Uterine smooth muscle cell (primary cell): Measurements from ENCODE around the gene TTC9. TPM values are rescaled to one million over a fixed set of nuclear protein-coding genes. Genes with fewer than 3 reads are reported as not detected.

Experiments
- total RNA-seq: library from RNA; depleted of rRNA; stranded (reverse); fragments of >200 nt; gene quantifications from 2 replicates; pipeline ENCODE4 v1.2.3, GENCODE V29; 2014

TTC9 gene
- total RNA-seq, result under 0.01 TPM in 2 replicates

GRCh38 chr14:70641548-70642302 lies at the start of gene TTC9:
Gene TTC9 (plus strand): TSS chr14:70641916. CDS start chr14:70642130, 214 bp downstream.

GRCh38 chr14:70600382-70601157 lies 41.1 kb upstream of the TTC9 start, which contains the start of gene MED6:
Gene MED6 (minus strand): TSS chr14:70600655. CDS start chr14:70600637, 18 bp downstream.

Other genes with a start within 250 kb of the TTC9 start
- gene SYNJ2BP, start 224.8 kb upstream of the TTC9 start, total RNA-seq, result 17.2 and 17.3 TPM in 2 replicates
- gene ADAM21, start 189.7 kb upstream of the TTC9 start, total RNA-seq, result 0.25 and 0.33 TPM in 2 replicates
- gene ADAM20, start 106.9 kb upstream of the TTC9 start, total RNA-seq, result 1.00 and 1.1 TPM in 2 replicates
- gene MED6, start 41.3 kb upstream of the TTC9 start, total RNA-seq, result 34.4 and 35.9 TPM in 2 replicates
- gene MAP3K9, start 167.6 kb downstream of the TTC9 start, total RNA-seq, result 1.4 and 3.5 TPM in 2 replicates